ENCODE results near the gene STARD7. TPM values are rescaled to one million over a fixed set of nuclear protein-coding genes. Genes with fewer than 3 reads are reported as not detected.
A peak's percentile ranks its signal among the peaks of the same experiment; 100 is the strongest.

The STARD7 gene
- total RNA-seq, 2 donors from 2014 or later, result 68.5 to 91.3 TPM

GRCh38 chr2:96252526-96252925 lies 43.9 kb upstream of the STARD7 start:
- TF ChIP-seq CTCF (IDR thresholded peaks at IDR 0.05) (no peak), POLR2A (IDR thresholded peaks at IDR 0.05) (no peak)
- H3K27ac ChIP-seq, result no peak overlapping the region
- no peaks in the 10 kb centered on the region for H3K27me3 ChIP-seq
- H3K36me3 ChIP-seq (replicated peaks in 1 of 2; ENCODE audit: insufficient read depth in 1 of 2, low read depth in 2 of 2), result peaks cover 10 to 28% of the 10 kb centered on the region in 2 donors
- H3K9me3 ChIP-seq, result no peaks in the 10 kb centered on the region
- intact Hi-C loops (cut with DNase I), result loop anchor here (5.0 kb wide), 1 partner anchor 40 kb away; no protein-coding TSS in a partner anchor
- 88 to 98% methylated on average over 2 to 8 of the region's 8 CpGs for WGBS, 2 donors
- peaks cover 6% of the 10 kb centered on the region for H3K4me1 ChIP-seq
- no peak overlapping the region for H3K4me3 ChIP-seq
- ATAC-seq (no peak), DNase-seq (no peak)

GRCh38 chr2:96251721-96252292 lies 43.2 kb upstream of the STARD7 start:
- no peaks in the 10 kb centered on the region for H3K27me3 ChIP-seq
- no peak for TF ChIP-seq POLR2A (IDR thresholded peaks at IDR 0.05)
- TF ChIP-seq CTCF (IDR thresholded peaks at IDR 0.05), result no peak
- no peak overlapping the region for H3K4me3 ChIP-seq
- H3K27ac ChIP-seq, result peak overlapping the region in 1 of 4 donors; percentile 23
- 65 to 67% methylated on average over 6 of the region's 6 CpGs for WGBS, 2 donors
- DNase-seq (peak; percentile 37 to 71 (median 58)), ATAC-seq (peak; percentile 72)
- intact Hi-C loops (cut with DNase I), result loop anchor here (5.0 kb wide), 1 partner anchor 40 kb away; no protein-coding TSS in a partner anchor
- H3K36me3 ChIP-seq (replicated peaks in 1 of 2; ENCODE audit: insufficient read depth in 1 of 2, low read depth in 2 of 2), result peaks cover 10 to 28% of the 10 kb centered on the region in 2 donors
- peaks cover 6% of the 10 kb centered on the region for H3K4me1 ChIP-seq
- H3K9me3 ChIP-seq, result no peaks in the 10 kb centered on the region

- 90 to 94% methylated on average over 6 of the region's 6 CpGs for WGBS, 2 donors
- no peak for DNase-seq
These were observed 41.6 kb upstream of the STARD7 start for GRCh38 chr2:96250188-96250587.

GRCh38 chr2:96249654-96250053 lies 41.0 kb upstream of the STARD7 start:
- intact Hi-C loops (cut with DNase I), result loop anchor here (5.0 kb wide), 1 partner anchor 37 kb away; no protein-coding TSS in a partner anchor
- WGBS, 2 donors, result 88 to 97% methylated on average over 8 to 9 of the region's 9 CpGs
- ATAC-seq (no peak), DNase-seq (no peak)
- H3K36me3 ChIP-seq (replicated peaks in 1 of 2; ENCODE audit: insufficient read depth in 1 of 2, low read depth in 2 of 2), result peaks cover 10 to 20% of the 10 kb centered on the region in 2 donors
- H3K27me3 ChIP-seq, result no peaks in the 10 kb centered on the region
- TF ChIP-seq CTCF (IDR thresholded peaks at IDR 0.05) (no peak), POLR2A (IDR thresholded peaks at IDR 0.05) (no peak)
- H3K9me3 ChIP-seq, result no peaks in the 10 kb centered on the region
- peaks cover 6% of the 10 kb centered on the region for H3K4me1 ChIP-seq
- H3K27ac ChIP-seq, result no peak overlapping the region
- H3K4me3 ChIP-seq, result no peak overlapping the region

More at GRCh38 chr2:96250188-96250587, 41.6 kb upstream of the STARD7 start:
- H3K27me3 ChIP-seq, result no peaks in the 10 kb centered on the region
- H3K4me3 ChIP-seq, result no peak overlapping the region
- H3K9me3 ChIP-seq, result no peaks in the 10 kb centered on the region
- peaks cover 10 to 23% of the 10 kb centered on the region in 2 donors for H3K36me3 ChIP-seq (replicated peaks in 1 of 2; ENCODE audit: insufficient read depth in 1 of 2, low read depth in 2 of 2)
- H3K27ac ChIP-seq, result no peak overlapping the region
- ATAC-seq, result no peak
- peaks cover 6% of the 10 kb centered on the region for H3K4me1 ChIP-seq
- intact Hi-C loops (cut with DNase I), result loop anchor here (5.0 kb wide), 1 partner anchor 38 kb away; no protein-coding TSS in a partner anchor
- TF ChIP-seq POLR2A (IDR thresholded peaks at IDR 0.05), result no peak
- TF ChIP-seq CTCF (IDR thresholded peaks at IDR 0.05), result no peak

GRCh38 chr2:96248624-96249023 lies 40.0 kb upstream of the STARD7 start:
- Histone ChIP-seq H3K9me3 (no peaks in the 10 kb centered on the region), H3K36me3 (replicated peaks in 1 of 2; ENCODE audit: insufficient read depth in 1 of 2, low read depth in 2 of 2) (peaks cover 10% of the 10 kb centered on the region in 2 donors), H3K4me3 (no peak overlapping the region), H3K27ac (no peak overlapping the region), H3K27me3 (no peaks in the 10 kb centered on the region), H3K4me1 (peaks cover 6% of the 10 kb centered on the region)
- DNase-seq (no peak), ATAC-seq (no peak)
- TF ChIP-seq POLR2A (IDR thresholded peaks at IDR 0.05), result no peak
- no peak for TF ChIP-seq CTCF (IDR thresholded peaks at IDR 0.05)
- 90 to 97% methylated on average over 2 to 3 of the region's 4 CpGs for WGBS, 2 donors
- intact Hi-C loops (cut with DNase I), result no loop called here

All from body of pancreas (tissue), 4 donors.